A549 (cell line): Measurements from ENCODE around the gene ASIC2. TPM values are rescaled to one million over a fixed set of nuclear protein-coding genes. Genes with fewer than 3 reads are reported as not detected.

Source experiments
- ATAC-seq, 2 experiments: fragments of 200-7000 bp in 1 of 2; fragments of >200 bp in 1 of 2; cut with Nextera tagmentation in 1 of 2; cut with Tn5 transposase in 1 of 2; 3 replicates each; pipeline versions ENCODE4 v1.8.0 to v1.9.1; 2018 to 2020; ENCODE audit warnings: mild to moderate bottlenecking in 1 of 2, moderate library complexity in 1 of 2
- CTCF ChIA-PET: fragments of 300-600 bp; sonication (Branson Sonifier 250); formaldehyde crosslinking; extraction: SDS; loops from one replicate; lab custom pipeline; 2021; ENCODE audit warnings: antibody characterized with exemption, inconsistent platforms; lab: Yijun Ruan, JAX
- POLR2A ChIA-PET: fragments of 350-600 bp; formaldehyde crosslinking; extraction: SDS; loops from one replicate; lab custom pipeline; 2021; ENCODE audit warnings: antibody characterized with exemption, inconsistent platforms; lab: Yijun Ruan, JAX
- DNase-seq, 2 experiments: peaks; one replicate each; pipeline versions ENCODE4 v3.0.0 to v3.0.0-alpha.2; 2011 to 2016; ENCODE audit warnings: low read depth in 1 of 2, low spot score in 1 of 2
- FAIRE-seq: peaks from 2 replicates; lab custom pipeline; 2011; peaks lifted over from hg19 to GRCh38; lab: Jason Lieb, UNC
- H3K27ac ChIP-seq, 2 experiments: fragments of >200 bp; sonication (Bioruptor Twin); formaldehyde crosslinking; 3 replicates each; pipeline ENCODE4 v1.5.1; 2016 to 2017
- H3K4me1 ChIP-seq: fragments of >200 bp; sonication (Bioruptor Twin); formaldehyde crosslinking; 3 replicates; pipeline ENCODE4 v1.6.1; 2016
- H3K4me2 ChIP-seq: fragments of >200 bp; sonication (Bioruptor Twin); formaldehyde crosslinking; 3 replicates; pipeline ENCODE4 v1.6.1; 2016
- H3K4me3 ChIP-seq: fragments of >200 bp; sonication (Bioruptor Twin); formaldehyde crosslinking; 3 replicates; pipeline ENCODE4 v1.5.1; 2016
- H3K9me3 ChIP-seq: fragments of >200 bp; sonication (Bioruptor Twin); formaldehyde crosslinking; 3 replicates; pipeline ENCODE4 v1.6.1; 2016
- BCL3 ChIP-seq: fragments of >200 bp; sonication (Bioruptor Twin); formaldehyde crosslinking; IDR thresholded peaks from 3 replicates; pipeline ENCODE4 v1.6.1; 2016
- CBX2 ChIP-seq: fragments of 200-600 bp; sonication (generic); IDR thresholded peaks from 2 replicates; pipeline ENCODE4 v1.6.1; 2016; ENCODE audit warnings: low read depth, mild to moderate bottlenecking, borderline replicate concordance
- CEBPB ChIP-seq, 2 experiments: fragments of >200 bp in 1 of 2; sonication (Bioruptor Twin) in 1 of 2; formaldehyde crosslinking in 1 of 2; IDR thresholded peaks; 2 replicates each; pipeline ENCODE4 v1.6.1; 2012 to 2016
- CHD2 ChIP-seq: fragments of 150-350 bp; IDR thresholded peaks from 2 replicates; pipeline ENCODE4 v1.6.1; 2014; ENCODE audit warnings: low read length; ENCODE audit not compliant: partially characterized antibody
- CTCF ChIP-seq: fragments of >200 bp; sonication (Bioruptor Twin); formaldehyde crosslinking; IDR thresholded peaks from 3 replicates; pipeline ENCODE4 v1.5.1; 2016
- EHMT2 ChIP-seq: fragments of 200-600 bp; sonication (generic); IDR thresholded peaks from 2 replicates; pipeline ENCODE4 v1.6.1; 2016; ENCODE audit warnings: antibody characterized with exemption, low read depth, mild to moderate bottlenecking, moderate library complexity
- ELK1 ChIP-seq: fragments of 150-350 bp; IDR thresholded peaks from 2 replicates; pipeline ENCODE4 v1.6.1; 2014; ENCODE audit warnings: low read depth, mild to moderate bottlenecking, low read length
- FOSB ChIP-seq: fragments of 250-450 bp; sonication (Bioruptor Pico); IDR thresholded peaks from 2 replicates; pipeline ENCODE4 v1.5.0; 2020; ENCODE audit warnings: mild to moderate bottlenecking, moderate library complexity
- FOSL2 ChIP-seq, 2 experiments: fragments of 450-650 bp in 1 of 2; fragments of >200 bp in 1 of 2; sonication (Bioruptor Twin) in 1 of 2; formaldehyde crosslinking; IDR thresholded peaks; 2 replicates each; pipeline versions ENCODE4 v1.5.0 to v1.6.1; 2016 to 2020; ENCODE audit warnings: mild to moderate bottlenecking in 1 of 2, moderate library complexity in 1 of 2
- HDAC2 ChIP-seq: fragments of 200-600 bp; sonication (generic); IDR thresholded peaks from 2 replicates; pipeline ENCODE4 v1.6.1; 2016
- HMGXB4 ChIP-seq: fragments of 250-450 bp; sonication (Bioruptor Pico); IDR thresholded peaks from 2 replicates; pipeline ENCODE4 v1.5.0; 2021; ENCODE audit warnings: mild to moderate bottlenecking, moderate library complexity, borderline replicate concordance
- HOXA7 ChIP-seq: fragments of 250-450 bp; sonication (Bioruptor Pico); IDR thresholded peaks from 2 replicates; pipeline ENCODE4 v1.5.0; 2020; ENCODE audit warnings: mild to moderate bottlenecking, moderate library complexity
- JUN ChIP-seq, 2 experiments: fragments of >200 bp; sonication (Bioruptor Twin); formaldehyde crosslinking; IDR thresholded peaks; 2 replicates in 1 of 2; 3 replicates in 1 of 2; pipeline ENCODE4 v1.6.1; 2016 to 2017
- JUNB ChIP-seq: fragments of >200 bp; sonication (Bioruptor Twin); formaldehyde crosslinking; IDR thresholded peaks from 2 replicates; pipeline ENCODE4 v1.6.1; 2016
- KDM1A ChIP-seq: fragments of 200-600 bp; sonication (generic); IDR thresholded peaks from 2 replicates; pipeline ENCODE4 v1.6.1; 2016; ENCODE audit warnings: low read depth, mild to moderate bottlenecking
- KDM5A ChIP-seq: fragments of 200-600 bp; sonication (generic); IDR thresholded peaks from 2 replicates; pipeline ENCODE4 v1.6.1; 2016; ENCODE audit warnings: antibody characterized with exemption, mild to moderate bottlenecking
- MAX ChIP-seq: IDR thresholded peaks from 2 replicates; pipeline ENCODE4 v1.6.1; 2012
- MYC ChIP-seq: IDR thresholded peaks from 2 replicates; pipeline ENCODE4 v1.6.1; 2012; ENCODE audit warnings: mild to moderate bottlenecking, inconsistent platforms, low read length, improper control_type of control experiment, borderline replicate concordance
- NFE2L2 ChIP-seq: fragments of 150-350 bp; conservative IDR thresholded peaks from 2 replicates; pipeline ENCODE4 v1.6.1; 2014; ENCODE audit warnings: low read length
- POLR2A ChIP-seq: IDR thresholded peaks from 2 replicates; pipeline ENCODE4 v1.6.1; 2012; ENCODE audit warnings: mild to moderate bottlenecking, low read length
- POLR2AphosphoS2 ChIP-seq: conservative IDR thresholded peaks from 2 replicates; pipeline ENCODE4 v1.6.1; 2012; ENCODE audit warnings: low read length, improper control_type of control experiment, inconsistent platforms
- RNF2 ChIP-seq: fragments of 200-600 bp; sonication (generic); IDR thresholded peaks from 2 replicates; pipeline ENCODE4 v1.6.1; 2016; ENCODE audit warnings: low read depth, mild to moderate bottlenecking, antibody characterized with exemption, moderate library complexity, borderline replicate concordance
- TP53 ChIP-seq: fragments of 250-450 bp; sonication (Bioruptor Pico); IDR thresholded peaks from 2 replicates; pipeline ENCODE4 v1.5.0; 2021; ENCODE audit warnings: mild to moderate bottlenecking, moderate library complexity
- ZFP36 ChIP-seq: fragments of 450-650 bp; IDR thresholded peaks from 2 replicates; pipeline ENCODE4 v1.6.1; 2014; ENCODE audit warnings: borderline replicate concordance; ENCODE audit not compliant: partially characterized antibody
- ZSCAN20 ChIP-seq: fragments of 250-450 bp; sonication (Bioruptor Pico); IDR thresholded peaks from 2 replicates; pipeline ENCODE4 v1.8.0; 2022; ENCODE audit warnings: mild to moderate bottlenecking, moderate library complexity
- WGBS: methylation state at CpG from one replicate; pipeline ENCODE4 v1.1.6; 2017; ENCODE audit errors: missing lambda C conversion rate; 5-methylcytosine and 5-hydroxymethylcytosine counted together
- polyA plus RNA-seq, 4 experiments: library from polyadenylated mRNA; depleted of rRNA in 3 of 4; stranded (reverse); fragments of >200 nt; fragmentation: RNase III in 1 of 4; extraction: RNeasy Plus Mini Kit Qiagen cat#74134 plus additional on column Dnase treatment in 1 of 4; gene quantifications; 2 replicates in 3 of 4; 3 replicates in 1 of 4; pipeline ENCODE4 v1.2.3, GENCODE V29; 2011 to 2017
- TF ChIP-seq, protein P1 (sequence below): fragments of 250-450 bp; sonication (Bioruptor Pico); IDR thresholded peaks from 2 replicates; pipeline ENCODE4 v1.5.0; 2020; ENCODE audit warnings: low read depth, mild to moderate bottlenecking, moderate library complexity
- TF ChIP-seq, protein P2 (sequence below): fragments of 200-600 bp; sonication (generic); IDR thresholded peaks from 2 replicates; pipeline ENCODE4 v1.6.1; 2016; ENCODE audit warnings: antibody characterized with exemption, mild to moderate bottlenecking, moderate library complexity

The ASIC2 gene
- polyA plus RNA-seq, 2 of the 4 experiments (the other 2 are of a cell fraction) = 1.5 to 1.9 TPM

DNA sequence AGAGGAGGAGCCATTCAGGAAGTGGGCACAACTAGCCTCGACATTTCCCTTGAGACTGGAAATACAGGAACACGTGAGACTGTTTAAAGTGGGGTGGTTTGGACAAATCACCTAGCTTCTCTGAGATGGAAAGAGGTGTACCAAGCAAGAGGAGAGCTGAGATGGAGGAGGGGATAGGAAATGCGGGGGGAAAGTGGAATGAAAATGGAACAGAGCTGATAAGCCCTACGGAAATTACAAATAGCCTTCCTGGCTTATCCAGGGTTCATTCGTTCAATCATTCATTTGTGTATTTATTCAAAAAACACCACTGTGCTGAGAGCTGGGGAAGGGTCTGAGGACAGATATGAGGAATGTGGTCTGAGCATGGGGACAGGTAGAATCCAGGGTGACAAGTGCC, 64.1 kb downstream of the ASIC2 start:
- H3K4me3 ChIP-seq = no peak overlapping the region
- no peak for DNase-seq
- H3K4me1 ChIP-seq = 0 out of 3 replicates have a peak, but pooled peaks cover 4% of the 10 kb centered on the region
- no peak for TF ChIP-seq KDM1A
- TF ChIP-seq KDM5A = no peak
- TF ChIP-seq JUNB = no peak
- TF ChIP-seq MAX = no peak
- no peak for TF ChIP-seq HOXA7 (CRISPR knock-in tag)
- TF ChIP-seq ELK1 = no peak
- no peak for TF ChIP-seq POLR2A
- TF ChIP-seq CEBPB (IDR thresholded peaks at IDR 0.05) = no peak
- no peak for TF ChIP-seq CBX2
- TF ChIP-seq TP53 = no peak
- TF ChIP-seq, protein P1, sequence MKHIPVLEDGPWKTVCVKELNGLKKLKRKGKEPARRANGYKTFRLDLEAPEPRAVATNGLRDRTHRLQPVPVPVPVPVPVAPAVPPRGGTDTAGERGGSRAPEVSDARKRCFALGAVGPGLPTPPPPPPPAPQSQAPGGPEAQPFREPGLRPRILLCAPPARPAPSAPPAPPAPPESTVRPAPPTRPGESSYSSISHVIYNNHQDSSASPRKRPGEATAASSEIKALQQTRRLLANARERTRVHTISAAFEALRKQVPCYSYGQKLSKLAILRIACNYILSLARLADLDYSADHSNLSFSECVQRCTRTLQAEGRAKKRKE (CRISPR knock-in tag) = no peak
- no peak for TF ChIP-seq JUN (IDR thresholded peaks at IDR 0.05)
- TF ChIP-seq BCL3 = no peak
- ChIA-PET POLR2A (no interaction called here), CTCF (interaction anchor here (1.0 to 3.5 kb wide), 4 partner anchors 9 to 63 kb away, joined by 3 to 16 read pairs (median 3); partner anchors contain the start of gene ASIC2)
- H3K27ac ChIP-seq = no peak overlapping the region
- H3K9me3 ChIP-seq = no peaks in the 10 kb centered on the region
- 54% methylated on average over 5 of the region's 5 CpGs for WGBS
- no peak for FAIRE-seq
- ATAC-seq = no peak
- H3K4me2 ChIP-seq = no peak overlapping the region

- DNase-seq (no peak), ATAC-seq (no peak), FAIRE-seq (no peak)
- ChIA-PET POLR2A (no interaction called here), CTCF (interaction anchor here (1.0 to 3.5 kb wide), 4 partner anchors 10 to 63 kb away, joined by 3 to 16 read pairs (median 3); partner anchors contain the start of gene ASIC2)
- Histone ChIP-seq H3K4me2 (no peak overlapping the region), H3K9me3 (no peaks in the 10 kb centered on the region), H3K4me1 (no peaks in the 10 kb centered on the region), H3K4me3 (no peak overlapping the region), H3K27ac (no peak overlapping the region)
- 67% methylated on average over 5 of the region's 5 CpGs for WGBS
- TF ChIP-seq HDAC2 (no peak), CTCF (no peak), TP53 (no peak), FOSL2 (IDR thresholded peaks at IDR 0.05) (no peak), FOSL2 (CRISPR knock-in tag; IDR thresholded peaks at IDR 0.05) (no peak), EHMT2 (no peak), ZSCAN20 (CRISPR knock-in tag) (no peak), POLR2AphosphoS2 (no peak), FOSB (CRISPR knock-in tag) (no peak), CBX2 (no peak), CHD2 (no peak), NFE2L2 (no peak), ZFP36 (no peak), HMGXB4 (no peak), RNF2 (no peak), MYC (no peak)
- TF ChIP-seq, protein P2, sequence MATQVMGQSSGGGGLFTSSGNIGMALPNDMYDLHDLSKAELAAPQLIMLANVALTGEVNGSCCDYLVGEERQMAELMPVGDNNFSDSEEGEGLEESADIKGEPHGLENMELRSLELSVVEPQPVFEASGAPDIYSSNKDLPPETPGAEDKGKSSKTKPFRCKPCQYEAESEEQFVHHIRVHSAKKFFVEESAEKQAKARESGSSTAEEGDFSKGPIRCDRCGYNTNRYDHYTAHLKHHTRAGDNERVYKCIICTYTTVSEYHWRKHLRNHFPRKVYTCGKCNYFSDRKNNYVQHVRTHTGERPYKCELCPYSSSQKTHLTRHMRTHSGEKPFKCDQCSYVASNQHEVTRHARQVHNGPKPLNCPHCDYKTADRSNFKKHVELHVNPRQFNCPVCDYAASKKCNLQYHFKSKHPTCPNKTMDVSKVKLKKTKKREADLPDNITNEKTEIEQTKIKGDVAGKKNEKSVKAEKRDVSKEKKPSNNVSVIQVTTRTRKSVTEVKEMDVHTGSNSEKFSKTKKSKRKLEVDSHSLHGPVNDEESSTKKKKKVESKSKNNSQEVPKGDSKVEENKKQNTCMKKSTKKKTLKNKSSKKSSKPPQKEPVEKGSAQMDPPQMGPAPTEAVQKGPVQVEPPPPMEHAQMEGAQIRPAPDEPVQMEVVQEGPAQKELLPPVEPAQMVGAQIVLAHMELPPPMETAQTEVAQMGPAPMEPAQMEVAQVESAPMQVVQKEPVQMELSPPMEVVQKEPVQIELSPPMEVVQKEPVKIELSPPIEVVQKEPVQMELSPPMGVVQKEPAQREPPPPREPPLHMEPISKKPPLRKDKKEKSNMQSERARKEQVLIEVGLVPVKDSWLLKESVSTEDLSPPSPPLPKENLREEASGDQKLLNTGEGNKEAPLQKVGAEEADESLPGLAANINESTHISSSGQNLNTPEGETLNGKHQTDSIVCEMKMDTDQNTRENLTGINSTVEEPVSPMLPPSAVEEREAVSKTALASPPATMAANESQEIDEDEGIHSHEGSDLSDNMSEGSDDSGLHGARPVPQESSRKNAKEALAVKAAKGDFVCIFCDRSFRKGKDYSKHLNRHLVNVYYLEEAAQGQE = no peak
Observed at GRCh38 chr17:33228548-33228947, 64.5 kb downstream of the ASIC2 start.
